Natural killer cell (primary cell): ENCODE measurements around the gene VAMP5. TPM values are rescaled to one million over a fixed set of nuclear protein-coding genes. Genes with fewer than 3 reads are reported as not detected.
A peak's percentile ranks its signal among the peaks of the same experiment; 100 is the strongest.

Experiments used
- ATAC-seq, 3 donors: fragments of 150-1000 bp in 2 of 3; fragments of 200-7000 bp in 1 of 3; cut with Tn5 transposase; 1 replicate in 1 of 3; 2 replicates in 2 of 3; pipeline ENCODE4 v1.10.0; 2021; ENCODE audit warnings: mild to moderate bottlenecking in 2 of 3, moderate library complexity in 2 of 3
- DNase-seq, 2 donors: peaks; one replicate each; pipeline versions ENCODE4 v3.0.0 to v3.0.0-alpha.2; 2013 to 2021; ENCODE audit warnings: mixed read lengths in 1 of 2
- H3K27ac ChIP-seq: one replicate; pipeline ENCODE4 v1.5.1; 2013; ENCODE audit warnings: mild to moderate bottlenecking, low read length
- H3K27me3 ChIP-seq: one replicate; pipeline ENCODE4 v1.6.1; 2013; ENCODE audit warnings: low read length; ENCODE audit not compliant: control insufficient read depth, insufficient read depth
- H3K36me3 ChIP-seq: one replicate; pipeline ENCODE4 v1.6.1; 2013; ENCODE audit warnings: low read length; ENCODE audit not compliant: control insufficient read depth, insufficient read depth
- H3K4me1 ChIP-seq: one replicate; pipeline ENCODE4 v1.6.1; 2013; ENCODE audit warnings: low read length; ENCODE audit not compliant: control insufficient read depth, insufficient read depth
- H3K4me3 ChIP-seq: one replicate; pipeline ENCODE4 v1.5.1; 2013; ENCODE audit warnings: low read length
- H3K9me3 ChIP-seq: one replicate; pipeline ENCODE4 v1.6.1; 2013; ENCODE audit warnings: low read length; ENCODE audit not compliant: control insufficient read depth, insufficient read depth
- H3K27ac Mint-ChIP-seq, 2 donors: one replicate each; pipeline ENCODE4 v1.8.0; 2022; ENCODE audit warnings: mild to moderate bottlenecking in 2 of 2, mixed read lengths in 2 of 2, moderate library complexity in 1 of 2
- H3K27me3 Mint-ChIP-seq, 2 donors: one replicate each; pipeline ENCODE4 v1.8.0; 2022; ENCODE audit warnings: low read depth in 2 of 2, mixed read lengths in 2 of 2
- H3K36me3 Mint-ChIP-seq: one replicate; pipeline ENCODE4 v1.8.0; 2022; ENCODE audit warnings: mixed read lengths
- H3K4me1 Mint-ChIP-seq, 2 donors: one replicate each; pipeline ENCODE4 v1.8.0; 2022; ENCODE audit warnings: mixed read lengths in 2 of 2
- H3K4me3 Mint-ChIP-seq: one replicate; pipeline ENCODE4 v1.8.0; 2022; ENCODE audit warnings: mild to moderate bottlenecking, moderate library complexity, mixed read lengths
- H3K9me3 Mint-ChIP-seq, 2 donors: one replicate each; pipeline ENCODE4 v1.8.0; 2022; ENCODE audit warnings: mixed read lengths in 2 of 2
- CTCF ChIP-seq: fragments of 200-600 bp; IDR thresholded peaks from one replicate; pipeline ENCODE4 v1.8.0; 2022; ENCODE audit warnings: antibody characterized with exemption
- WGBS: methylation state at CpG from one replicate; pipeline ENCODE4 v1.1.7; 2013; ENCODE audit warnings: missing lambda C conversion rate; ENCODE audit not compliant: insufficient coverage; 5-methylcytosine and 5-hydroxymethylcytosine counted together
- intact Hi-C: fragments of 100-400 bp; cut with micrococcal nuclease; formaldehyde crosslinking; loops from one replicate; pipeline ENCODE4 v1.14.2; 2022
- total RNA-seq, 4 donors: library from RNA; stranded (reverse); fragments of 120-200 nt in 1 of 4; gene quantifications; one replicate each; pipeline versions ENCODE4 v1.2.3 to v1.2.4, GENCODE V29; 2013 to 2022

Gene VAMP5
- total RNA-seq, 3 donors from 2014 or later (not counting 1 experiment from before 2014, with no cell fraction given), result 35.0 to 50.7 (median 36.7) TPM

- Mint-ChIP-seq H3K4me3 (peak overlapping the region; percentile 99), H3K27ac (peak overlapping the region; percentile 96 to 98), H3K4me1 (peaks cover 31 to 33% of the 10 kb centered on the region in 2 donors), H3K9me3 (no peaks in the 10 kb centered on the region), H3K36me3 (no peaks in the 10 kb centered on the region), H3K27me3 (no peaks in the 10 kb centered on the region)
- Histone ChIP-seq H3K27ac (peak overlapping the region; percentile 82), H3K4me1 (peaks cover 25% of the 10 kb centered on the region), H3K9me3 (no peaks in the 10 kb centered on the region), H3K36me3 (peaks cover 18% of the 10 kb centered on the region), H3K4me3 (peak overlapping the region; percentile 92), H3K27me3 (no peaks in the 10 kb centered on the region)
- intact Hi-C loops, result no loop called here
- TF ChIP-seq CTCF, result no peak
- ATAC-seq, result no peak
- WGBS, result 4% methylated on average over 10 of the region's 10 CpGs
- no peak for DNase-seq
Measured at GRCh38 chr2:85596026-85596333, 11.7 kb downstream of the VAMP5 start.

- Mint-ChIP-seq H3K9me3 (no peaks in the 10 kb centered on the region), H3K4me1 (peaks cover 31 to 35% of the 10 kb centered on the region in 2 donors)
Measured at GRCh38 chr2:85596486-85597143, 12.4 kb downstream of the VAMP5 start.

GRCh38 chr2:85597241-85597640, 13.0 kb downstream of the VAMP5 start:
- H3K4me3 ChIP-seq, result no peak overlapping the region
- no peaks in the 10 kb centered on the region for H3K27me3 Mint-ChIP-seq
- H3K27ac ChIP-seq, result no peak overlapping the region
- no peak for ATAC-seq
- peaks cover 31% of the 10 kb centered on the region for H3K4me1 ChIP-seq
- peaks cover 31 to 39% of the 10 kb centered on the region in 2 donors for H3K4me1 Mint-ChIP-seq
- intact Hi-C loops, result no loop called here
- H3K36me3 Mint-ChIP-seq, result no peaks in the 10 kb centered on the region
- H3K9me3 ChIP-seq, result no peaks in the 10 kb centered on the region
- no peaks in the 10 kb centered on the region for H3K9me3 Mint-ChIP-seq
- no peak for TF ChIP-seq CTCF
- DNase-seq, result no peak
- H3K36me3 ChIP-seq, result peaks cover 18% of the 10 kb centered on the region
- H3K27ac Mint-ChIP-seq, result peak overlapping the region; percentile 96 to 98
- WGBS, result 92% methylated on average over 5 of the region's 5 CpGs
- H3K4me3 Mint-ChIP-seq, result peak overlapping the region; percentile 99
- H3K27me3 ChIP-seq, result no peaks in the 10 kb centered on the region

More at GRCh38 chr2:85596486-85597143, 12.4 kb downstream of the VAMP5 start:
- Histone ChIP-seq H3K4me1 (peaks cover 25% of the 10 kb centered on the region), H3K9me3 (no peaks in the 10 kb centered on the region), H3K27me3 (no peaks in the 10 kb centered on the region), H3K4me3 (no peak overlapping the region), H3K36me3 (peaks cover 18% of the 10 kb centered on the region), H3K27ac (no peak overlapping the region)
- no peaks in the 10 kb centered on the region for H3K36me3 Mint-ChIP-seq
- ATAC-seq (no peak), DNase-seq (no peak)
- intact Hi-C loops, result no loop called here
- peak overlapping the region; percentile 96 to 98 for H3K27ac Mint-ChIP-seq
- no peaks in the 10 kb centered on the region for H3K27me3 Mint-ChIP-seq
- peak overlapping the region; percentile 99 for H3K4me3 Mint-ChIP-seq
- WGBS, result 86% methylated on average over 1 of the region's 3 CpGs
- TF ChIP-seq CTCF, result no peak
